HG03064 (cell line): ENCODE data around the gene PSMA7.
"Not testable (repeated sequence)": the region's sequence is repeated elsewhere in the genome, so short reads cannot be mapped to it uniquely, and the experiment has no call there.

ENCODE experiments used
- ATAC-seq: cut with Tn5 transposase; IDR thresholded peaks from one replicate; pipeline ENCODE4 v1.9.1; 2021; ENCODE audit warnings: low read depth; ENCODE audit not compliant: unreplicated experiment

PSMA7 gene

DNA sequence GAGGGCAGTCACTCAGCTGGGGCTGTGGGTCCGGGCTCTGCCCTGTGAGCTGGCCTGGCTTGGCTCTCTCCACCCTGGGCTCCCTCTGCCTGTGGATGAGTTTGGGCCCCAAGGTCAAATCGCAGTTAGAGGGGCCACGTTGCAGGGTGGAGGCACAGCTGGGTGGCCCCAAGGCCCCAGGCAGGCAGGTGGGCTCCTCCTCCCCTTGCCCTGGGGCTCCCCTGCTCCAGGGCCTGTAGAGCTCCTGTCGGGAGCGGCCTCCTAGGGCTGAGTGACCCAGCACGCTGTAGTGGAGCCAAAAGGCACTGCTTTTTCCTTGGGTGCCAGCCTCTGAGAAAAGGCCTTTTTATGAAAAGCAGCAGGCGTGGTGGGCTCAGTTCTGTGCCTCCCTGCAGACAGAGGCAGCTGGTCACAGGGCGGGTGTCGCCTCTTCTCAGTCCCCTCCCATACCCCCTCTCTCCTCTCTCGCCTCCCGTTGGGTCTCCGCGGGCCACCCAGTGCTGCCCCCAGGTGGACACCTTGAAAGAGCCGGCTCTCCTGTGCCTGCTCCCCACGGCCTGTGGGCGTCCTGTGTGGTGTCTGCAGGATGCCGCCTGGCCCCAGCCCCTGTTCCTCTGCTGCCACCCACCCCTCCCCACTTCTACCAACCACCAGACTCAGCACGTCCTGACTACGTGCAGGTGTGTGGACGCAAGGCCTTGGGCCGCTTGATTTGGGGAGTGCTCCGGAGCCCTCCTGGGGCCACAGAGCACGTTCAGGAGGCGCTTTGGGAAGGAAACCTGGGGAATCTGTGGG, 13.6 kb upstream of the PSMA7 start:
- ATAC-seq: no peak

- ATAC-seq: no peak
Measured at GRCh38 chr20:62156254-62156556, 13.0 kb upstream of the PSMA7 start.

GRCh38 chr20:62155428-62156253, 12.4 kb upstream of the PSMA7 start:
- ATAC-seq: no peak

GRCh38 chr20:62151835-62152364, 8.7 kb upstream of the PSMA7 start:
- ATAC-seq: no peak

DNA sequence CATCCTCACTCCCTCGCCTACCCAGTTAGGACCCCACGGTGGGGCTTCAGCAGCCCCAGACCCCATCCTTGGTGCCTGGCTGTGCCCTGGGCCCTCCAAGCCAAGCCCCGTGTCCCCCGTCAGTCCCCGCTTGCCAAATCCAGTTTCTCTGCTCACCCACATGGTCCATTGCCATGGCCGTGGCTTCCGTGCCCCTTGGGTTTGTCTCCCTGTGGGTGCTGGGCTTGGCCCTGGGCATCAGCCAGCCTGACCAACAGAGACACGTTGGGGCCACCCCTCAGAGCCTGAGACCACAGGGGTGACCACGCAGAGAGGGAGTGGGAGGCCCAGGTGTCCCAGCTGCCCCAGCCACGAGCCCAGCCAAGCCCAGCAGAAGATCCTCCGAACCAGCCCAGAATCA, 8.0 kb upstream of the PSMA7 start:
- no peak for ATAC-seq

- ATAC-seq: no peak
Measured at GRCh38 chr20:62150310-62150575, 7.0 kb upstream of the PSMA7 start.

- no peak for ATAC-seq
Measured at GRCh38 chr20:62149532-62150309, 6.5 kb upstream of the PSMA7 start.

- ATAC-seq: no peak
Measured at GRCh38 chr20:62148908-62149314, 5.7 kb upstream of the PSMA7 start.

DNA sequence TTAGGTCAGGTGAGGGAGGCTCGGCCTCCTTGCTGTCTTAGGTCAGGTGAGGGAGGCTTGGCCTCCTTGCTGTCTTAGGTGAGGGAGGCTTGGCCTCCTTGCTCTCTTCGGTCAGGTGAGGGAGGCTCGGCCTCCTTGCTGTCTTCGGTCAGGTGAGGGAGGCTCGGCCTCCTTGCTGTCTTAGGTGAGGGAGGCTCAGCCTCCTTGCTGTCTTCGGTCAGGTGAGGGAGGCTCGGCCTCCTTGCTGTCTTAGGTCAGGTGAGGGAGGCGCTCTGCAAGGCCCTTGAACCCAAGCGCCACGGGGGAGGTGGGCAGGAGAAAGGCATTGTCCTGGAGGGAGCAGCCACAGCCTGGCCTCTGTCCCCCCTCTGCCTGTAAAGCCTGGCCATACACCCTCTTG, 5.2 kb upstream of the PSMA7 start:
- ATAC-seq: not testable (repeated sequence)

GRCh38 chr20:62147528-62147927, 4.3 kb upstream of the PSMA7 start:
- no peak for ATAC-seq

DNA sequence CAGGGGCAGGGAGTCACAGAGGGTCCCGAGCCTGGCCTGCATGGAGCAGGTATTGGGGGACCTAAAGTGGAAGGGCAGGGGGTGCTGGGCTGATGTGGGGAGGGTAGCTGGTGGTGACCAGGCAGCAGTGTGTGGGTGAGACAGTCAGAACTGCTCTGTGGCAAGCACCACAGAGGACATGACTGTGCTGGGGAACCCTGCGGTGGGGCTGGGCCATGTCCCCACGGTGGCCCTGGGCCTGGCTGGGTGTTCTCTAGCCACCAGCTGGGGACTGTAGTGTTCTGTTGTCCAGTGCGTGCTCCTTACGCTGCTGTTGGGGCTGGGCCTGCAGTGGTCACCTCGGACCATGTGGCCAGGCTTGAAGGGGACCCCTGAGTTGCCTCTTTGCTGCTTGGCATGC, 3.9 kb upstream of the PSMA7 start:
- ATAC-seq: no peak

GRCh38 chr20:62146019-62146755, 3.0 kb upstream of the PSMA7 start:
- no peak for ATAC-seq

GRCh38 chr20:62145688-62146018, 2.5 kb upstream of the PSMA7 start:
- no peak for ATAC-seq

DNA sequence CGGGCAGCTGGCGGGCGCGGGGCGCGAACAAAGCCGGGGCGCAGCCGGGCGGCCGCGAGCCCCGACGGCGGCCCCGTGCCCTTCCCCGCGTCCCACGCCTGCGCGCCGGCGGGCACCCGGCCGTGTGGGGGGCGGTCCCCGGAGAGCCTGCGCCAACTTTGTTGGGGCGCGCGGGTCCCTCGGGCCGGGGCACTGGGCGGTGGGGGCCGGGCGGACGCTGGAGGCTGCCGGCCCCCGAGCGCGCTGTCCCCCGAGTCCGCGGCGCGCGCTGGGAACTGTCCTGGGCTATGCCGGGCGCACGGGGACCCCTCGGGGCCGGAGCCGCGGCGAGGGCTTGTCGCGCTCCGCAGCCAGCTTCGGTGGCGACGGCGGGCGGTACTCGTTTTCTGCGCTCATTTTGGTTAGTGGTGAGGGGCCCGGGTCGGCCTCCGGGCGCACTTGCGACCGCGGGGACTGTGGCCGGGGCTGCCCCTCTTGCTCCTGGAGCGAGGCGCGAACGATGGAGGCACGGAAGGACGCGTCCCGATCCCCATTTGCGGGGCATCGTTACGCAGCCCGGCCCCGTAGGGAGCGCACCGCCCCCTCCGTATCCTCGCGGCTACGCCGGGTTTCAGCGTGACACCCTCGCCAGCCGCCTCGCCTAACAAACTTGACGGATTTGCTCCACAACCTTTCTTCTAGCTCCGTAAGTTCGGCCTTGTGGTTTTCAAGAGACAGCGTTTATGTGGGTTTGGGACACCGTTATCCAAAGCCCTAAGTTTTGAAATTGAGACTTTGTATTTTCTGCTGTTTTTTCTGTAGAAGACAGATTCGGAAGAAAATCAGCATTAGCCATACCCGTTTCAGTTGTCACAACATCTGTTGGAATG, 997 bp upstream of the PSMA7 start:
- ATAC-seq: peak; percentile 20

- peak; percentile 21 for ATAC-seq
Measured at GRCh38 chr20:62142252-62143080, 728 bp downstream of the PSMA7 start.

DNA sequence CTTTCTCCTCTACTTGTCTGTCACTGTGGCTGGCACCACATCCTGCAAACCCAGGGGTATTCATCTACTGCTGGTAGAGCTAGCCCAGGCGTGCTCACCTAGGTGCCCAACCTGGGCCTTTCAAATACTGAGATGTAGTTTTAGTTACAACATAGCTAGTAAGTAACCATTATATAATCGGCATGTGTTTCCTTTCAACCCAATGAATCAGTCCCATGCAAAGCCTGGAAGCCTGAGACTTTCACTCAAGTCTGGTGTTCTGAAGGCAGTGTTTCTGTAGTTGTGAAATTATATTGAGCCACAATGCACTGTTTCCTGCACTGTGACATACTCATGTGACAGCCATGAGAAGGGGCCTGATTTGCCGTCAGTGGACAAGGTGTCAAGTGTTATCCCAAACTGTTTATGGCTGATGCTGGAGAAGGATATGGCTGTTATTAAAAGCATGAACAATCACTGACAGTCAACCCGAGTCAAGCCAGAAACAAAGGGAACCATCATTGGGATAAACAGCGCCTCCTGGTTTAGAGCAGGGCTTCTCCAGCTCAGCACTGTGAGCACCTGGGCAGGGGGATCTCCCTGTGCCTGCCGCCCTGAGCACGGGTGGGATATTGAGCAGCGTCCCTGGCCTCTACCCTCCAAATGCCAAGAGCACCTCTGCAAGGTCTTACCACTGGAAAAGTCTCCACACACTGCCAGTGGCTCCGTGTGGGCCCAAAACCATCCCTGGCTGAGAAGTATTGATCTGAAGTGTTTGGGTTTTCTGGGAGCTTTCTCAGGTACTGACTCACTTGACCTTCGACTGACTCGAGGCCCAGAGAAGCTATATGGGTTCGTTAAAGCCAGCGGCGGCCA, 1.6 kb downstream of the PSMA7 start:
- ATAC-seq: no peak

DNA sequence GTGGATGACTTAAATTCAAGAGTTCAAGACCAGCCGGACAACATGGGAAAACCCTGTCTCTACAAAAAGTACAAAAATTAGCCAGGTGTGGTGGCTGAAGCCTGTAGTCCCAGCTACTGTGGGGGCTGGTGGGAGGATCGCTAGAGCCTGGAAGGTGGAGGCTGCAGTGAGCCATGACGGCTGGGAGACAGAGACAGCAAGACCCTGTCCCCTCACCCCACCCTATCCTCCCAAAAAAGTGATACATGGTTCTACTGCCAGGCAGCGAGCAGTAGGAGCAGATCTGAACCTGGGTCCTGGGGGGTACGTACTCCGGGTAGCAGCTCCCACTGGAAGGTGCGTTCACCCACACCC, 2.2 kb downstream of the PSMA7 start:
- ATAC-seq: no peak

DNA sequence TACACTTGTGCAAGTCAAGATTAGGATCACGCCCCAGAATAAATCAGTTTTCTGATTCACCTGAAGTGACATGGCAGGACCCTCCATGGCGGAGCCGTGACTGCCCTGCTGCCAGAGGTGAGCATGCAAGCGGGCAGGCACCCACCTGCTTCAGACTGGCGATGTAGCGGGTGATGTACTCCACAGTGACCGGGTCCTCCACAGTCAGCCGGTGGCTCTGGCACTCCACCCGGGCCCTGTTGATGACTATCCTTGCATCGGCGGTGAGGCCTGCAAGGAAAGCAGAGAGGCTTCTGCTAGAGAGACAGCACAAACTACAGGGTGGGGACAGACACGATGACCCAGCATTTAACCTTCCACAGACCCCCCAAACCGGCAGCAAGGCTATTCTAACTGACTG, 3.6 kb downstream of the PSMA7 start:
- no peak for ATAC-seq
